ENCODE measurements around the gene DOCK9. TPM values are rescaled to one million over a fixed set of nuclear protein-coding genes. Genes with fewer than 3 reads are reported as not detected.

DOCK9 gene
- total and polyA plus RNA-seq, 2 donors (not counting 1 experiment from before 2014, with no cell fraction given): 18.5 to 28.0 TPM

DNA sequence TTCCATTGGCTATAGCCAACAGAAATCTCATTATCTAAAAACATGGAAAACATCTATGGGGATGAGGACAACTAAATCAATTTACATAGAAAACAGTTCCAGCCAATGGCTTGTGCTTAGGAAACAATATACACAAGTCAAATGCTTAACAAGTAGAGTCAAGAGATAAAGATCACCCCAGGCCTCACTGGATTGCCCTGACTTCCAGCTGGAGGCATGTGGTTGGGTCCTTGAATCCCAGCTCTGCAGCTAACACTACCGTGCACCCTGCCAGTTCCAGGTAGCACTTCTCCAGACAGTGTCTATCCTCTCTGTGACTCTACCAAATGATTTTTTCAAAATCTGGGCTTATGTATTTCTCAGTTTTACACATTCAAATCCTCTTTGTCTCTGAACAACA lies 80.2 kb downstream of the DOCK9 start:
- Histone ChIP-seq H3K4me1 (ENCODE audit: control insufficient read depth in 2 of 2, insufficient read depth in 2 of 2, low read length in 2 of 2) (peaks cover 7 to 16% of the 10 kb centered on the region in 2 donors), H3K9me3 (ENCODE audit: control extremely low read depth in 1 of 3, control insufficient read depth in 2 of 3, insufficient read depth in 1 of 3, low read length in 2 of 3) (no peaks in the 10 kb centered on the region), H3K79me2 (ENCODE audit: control insufficient read depth, insufficient read depth, low read length) (no peaks in the 10 kb centered on the region), H3K4me3 (ENCODE audit: control extremely low read depth in 1 of 5, extremely low read depth in 1 of 5, insufficient read depth in 1 of 5, low read depth in 2 of 5, low read length in 4 of 5) (no peak overlapping the region), H3K4me2 (replicated peaks; ENCODE audit: low read depth, low read length, poor library complexity, severe bottlenecking) (no peak overlapping the region), H3K9ac (ENCODE audit: low read length) (no peak overlapping the region), H4K20me1 (ENCODE audit: control insufficient read depth, insufficient read depth, low read length, poor library complexity, severe bottlenecking) (no peaks in the 10 kb centered on the region), H3K36me3 (replicated peaks in 1 of 2; ENCODE audit: control extremely low read depth in 1 of 2, control insufficient read depth in 1 of 2, extremely low read depth in 1 of 2, insufficient read depth in 2 of 2, low read length in 1 of 2) (peaks cover 0 to 20% of the 10 kb centered on the region in 2 experiments), H3K27ac (ENCODE audit: low read length in 2 of 2) (no peak overlapping the region), H3K27me3 (replicated peaks in 1 of 4; ENCODE audit: control extremely low read depth in 1 of 4, control insufficient read depth in 3 of 4, insufficient read depth in 4 of 4, low read length in 3 of 4) (no peaks in the 10 kb centered on the region), H2AFZ (ENCODE audit: insufficient read depth, low read depth, low read length, poor library complexity, severe bottlenecking) (no peak overlapping the region)
- no peak for DNase-seq
- peaks cover 11% of the 10 kb centered on the region for H3K4me1 Mint-ChIP-seq
- intact Hi-C loops (cut with micrococcal nuclease): no loop called here
- TF ChIP-seq EZH2 (IDR thresholded peaks at IDR 0.05; ENCODE audit: borderline replicate concordance, insufficient read depth, low read depth, low read length, poor library complexity, severe bottlenecking): no peak
- no peak for TF ChIP-seq CTCF (IDR thresholded peaks at IDR 0.05)
- CTCF ChIA-PET: no interaction called here
- no peaks in the 10 kb centered on the region for H3K9me3 Mint-ChIP-seq (ENCODE audit: insufficient read depth)
- H3K27ac Mint-ChIP-seq: no peak overlapping the region
- no peaks in the 10 kb centered on the region for H3K27me3 Mint-ChIP-seq
- no peak overlapping the region for H3K4me3 Mint-ChIP-seq
- no peak for ATAC-seq (ENCODE audit: low read depth)
- POLR2A ChIA-PET: no interaction called here
- WGBS (ENCODE audit: insufficient coverage): 100% methylated on average over 1 of the region's 1 CpG

- ChIA-PET CTCF (no interaction called here), POLR2A (no interaction called here)
- H3K36me3 ChIP-seq (replicated peaks in 1 of 2; ENCODE audit: control extremely low read depth in 1 of 2, control insufficient read depth in 1 of 2, extremely low read depth in 1 of 2, insufficient read depth in 2 of 2, low read length in 1 of 2): peaks cover 0 to 13% of the 10 kb centered on the region in 2 experiments
- Mint-ChIP-seq H3K27ac (no peak overlapping the region), H3K9me3 (ENCODE audit: insufficient read depth) (no peaks in the 10 kb centered on the region), H3K4me1 (peaks cover 13% of the 10 kb centered on the region), H3K27me3 (no peaks in the 10 kb centered on the region), H3K4me3 (no peak overlapping the region)
- H3K4me2 ChIP-seq (replicated peaks; ENCODE audit: low read depth, low read length, poor library complexity, severe bottlenecking): no peak overlapping the region
- DNase-seq (no peak), ATAC-seq (ENCODE audit: low read depth) (no peak)
- H3K4me1 ChIP-seq (ENCODE audit: control insufficient read depth in 2 of 2, insufficient read depth in 2 of 2, low read length in 2 of 2): peaks cover 7 to 16% of the 10 kb centered on the region in 2 donors
- H3K4me3 ChIP-seq (ENCODE audit: control extremely low read depth in 1 of 5, extremely low read depth in 1 of 5, insufficient read depth in 1 of 5, low read depth in 2 of 5, low read length in 4 of 5): no peak overlapping the region
- H3K27ac ChIP-seq (ENCODE audit: low read length in 2 of 2): no peak overlapping the region
- no peaks in the 10 kb centered on the region for H3K27me3 ChIP-seq (replicated peaks in 1 of 4; ENCODE audit: control extremely low read depth in 1 of 4, control insufficient read depth in 3 of 4, insufficient read depth in 4 of 4, low read length in 3 of 4)
- no peaks in the 10 kb centered on the region for H3K9me3 ChIP-seq (ENCODE audit: control extremely low read depth in 1 of 3, control insufficient read depth in 2 of 3, insufficient read depth in 1 of 3, low read length in 2 of 3)
- intact Hi-C loops (cut with micrococcal nuclease): no loop called here
- no peak for TF ChIP-seq CTCF (IDR thresholded peaks at IDR 0.05)
- no peak for TF ChIP-seq EZH2 (IDR thresholded peaks at IDR 0.05; ENCODE audit: borderline replicate concordance, insufficient read depth, low read depth, low read length, poor library complexity, severe bottlenecking)
- H2AFZ ChIP-seq (ENCODE audit: insufficient read depth, low read depth, low read length, poor library complexity, severe bottlenecking): no peak overlapping the region
- no peaks in the 10 kb centered on the region for H4K20me1 ChIP-seq (ENCODE audit: control insufficient read depth, insufficient read depth, low read length, poor library complexity, severe bottlenecking)
- 61% methylated on average over 2 of the region's 2 CpGs for WGBS (ENCODE audit: insufficient coverage)
- H3K79me2 ChIP-seq (ENCODE audit: control insufficient read depth, insufficient read depth, low read length): no peaks in the 10 kb centered on the region
- H3K9ac ChIP-seq (ENCODE audit: low read length): no peak overlapping the region
Measured at GRCh38 chr13:98896868-98897144, 81.1 kb downstream of the DOCK9 start.
